ENCODE data around the gene TMEM131L.

Gene TMEM131L

GRCh38 chr4:153479101-153479500, 12.9 kb downstream of the TMEM131L start:
- DNase-seq (ENCODE audit: low read depth) = no peak

GRCh38 chr4:153480704-153481103, 14.5 kb downstream of the TMEM131L start:
- no peak for DNase-seq (ENCODE audit: low read depth)

GRCh38 chr4:153481478-153481877, 15.3 kb downstream of the TMEM131L start:
- no peak for DNase-seq (ENCODE audit: low read depth)

GRCh38 chr4:153483432-153484418, 17.6 kb downstream of the TMEM131L start:
- DNase-seq (ENCODE audit: low read depth) = no peak

GRCh38 chr4:153485359-153485758, 19.2 kb downstream of the TMEM131L start:
- no peak for DNase-seq (ENCODE audit: low read depth)

GRCh38 chr4:153485860-153486259, 19.7 kb downstream of the TMEM131L start:
- no peak for DNase-seq (ENCODE audit: low read depth)

- DNase-seq (ENCODE audit: low read depth) = no peak
Observed at GRCh38 chr4:153486281-153487151, 20.4 kb downstream of the TMEM131L start.

GRCh38 chr4:153488006-153488891, 22.1 kb downstream of the TMEM131L start:
- DNase-seq (ENCODE audit: low read depth) = peak; percentile 58

GRCh38 chr4:153489856-153490558, 23.8 kb downstream of the TMEM131L start:
- no peak for DNase-seq (ENCODE audit: low read depth)

GRCh38 chr4:153490985-153491483, 24.9 kb downstream of the TMEM131L start:
- DNase-seq (ENCODE audit: low read depth) = no peak

GRCh38 chr4:153494562-153494961, 28.4 kb downstream of the TMEM131L start:
- no peak for DNase-seq (ENCODE audit: low read depth)

GRCh38 chr4:153495480-153496193, 29.5 kb downstream of the TMEM131L start:
- no peak for DNase-seq (ENCODE audit: low read depth)

- DNase-seq (ENCODE audit: low read depth) = no peak
Observed at GRCh38 chr4:153497091-153497531, 31.0 kb downstream of the TMEM131L start.

GRCh38 chr4:153497988-153498967, 32.1 kb downstream of the TMEM131L start:
- no peak for DNase-seq (ENCODE audit: low read depth)

GRCh38 chr4:153499005-153499404, 32.8 kb downstream of the TMEM131L start:
- DNase-seq (ENCODE audit: low read depth) = no peak

GRCh38 chr4:153501578-153501977, 35.4 kb downstream of the TMEM131L start:
- no peak for DNase-seq (ENCODE audit: low read depth)

- no peak for DNase-seq (ENCODE audit: low read depth)
Observed at GRCh38 chr4:153502584-153502983, 36.4 kb downstream of the TMEM131L start.

- no peak for DNase-seq (ENCODE audit: low read depth)
Observed at GRCh38 chr4:153506341-153507309, 40.5 kb downstream of the TMEM131L start.

Data from activated T-helper 1 cell treated with Interleukin-2 at 50 U/mL for 16 hours (primary cell).